Pancreas (tissue), 10 donors: Measurements from ENCODE around the gene TMEM165. TPM values are rescaled to one million over a fixed set of nuclear protein-coding genes. Genes with fewer than 3 reads are reported as not detected.

Experiments used
- ATAC-seq, 4 donors: fragments of 200-7000 bp; cut with Tn5 transposase; one replicate each; pipeline versions ENCODE4 v1.8.0 to v1.9.1; 2020; ENCODE audit warnings: mild to moderate bottlenecking in 4 of 4, moderate library complexity in 4 of 4
- DNase-seq, 6 donors: peaks; one replicate each; pipeline ENCODE4 v3.0.0-alpha.2; 2020
- FAIRE-seq: peaks from 2 replicates; lab custom pipeline; 2012; peaks lifted over from hg19 to GRCh38; lab: Jason Lieb, UNC
- H3K27ac ChIP-seq, 4 donors: fragments of 200-600 bp; sonication (generic); 1 replicate in 3 of 4; 2 replicates in 1 of 4; pipeline versions ENCODE4 v1.5.0 to v1.8.0; 2020
- H3K27me3 ChIP-seq, 4 donors: fragments of 200-600 bp; one replicate each; pipeline ENCODE4 v1.8.0; 2021
- H3K36me3 ChIP-seq, 3 donors: fragments of 200-600 bp; sonication (generic) in 1 of 3; one replicate each; pipeline versions ENCODE4 v1.5.0 to v1.8.0; 2020 to 2021
- H3K4me1 ChIP-seq, 3 donors: fragments of 200-600 bp; one replicate each; pipeline ENCODE4 v1.8.0; 2021
- H3K4me3 ChIP-seq, 4 donors: fragments of 200-600 bp; sonication (generic) in 2 of 4; one replicate each; pipeline versions ENCODE4 v1.5.0 to v1.8.0; 2020 to 2021
- H3K9me3 ChIP-seq, 4 donors: fragments of 200-600 bp; one replicate each; pipeline ENCODE4 v1.8.0; 2021
- CTCF ChIP-seq, 4 donors: fragments of 200-600 bp; sonication (generic) in 3 of 4; IDR thresholded peaks; one replicate each; pipeline versions ENCODE4 v1.5.0 to v1.8.0; 2021; ENCODE audit warnings: antibody characterized with exemption in 4 of 4
- WGBS, 2 donors: extraction: QIAGEN DNeasy Blood & Tissue Kit; methylation state at CpG; one replicate each; pipeline ENCODE4 v1.1.7; 2013; 5-methylcytosine and 5-hydroxymethylcytosine counted together
- intact Hi-C, 3 donors: fragments of 100-400 bp; cut with DNase I; formaldehyde crosslinking; loops; one replicate each; pipeline versions ENCODE4 v1.11.1 to v1.14.2; 2022
- polyA plus RNA-seq, 2 donors: library from polyadenylated mRNA; stranded (reverse); fragments of 200-250 nt; gene quantifications; one replicate each; pipeline ENCODE4 v1.2.3, GENCODE V29; 2013
- total RNA-seq, 6 donors: library from RNA; stranded (reverse); fragmentation: NEBNext Ultra II Directional in 4 of 6; extraction: Animal tissue kit (Norgen Biotek cat#: 25700) in 4 of 6; gene quantifications; one replicate each; pipeline versions ENCODE4 v1.2.1 to v1.2.4, GENCODE V29; 2021 to 2023
- donor health status: healthy with polysubstance abuse.
- donor health status: DM: no; HTN: no; CAD: no; lungs with moderate emphysema.
- donor health status: DM: no; HTN: no; CAD: no.
- donor health status: control.
- donor health status: control.
- donor health status: Bipolar disorder and iron deficiency.
- donor health status: DM: yes; HTN: yes; CAD: no.
- donor health status: DM: no; HTN: no; CAD: no.
- donor health status: DM: no; HTN: no; CAD: no.
- donor health status: DM: yes; HTN: yes; CAD: no.

The TMEM165 gene
- total and polyA plus RNA-seq, 8 donors: 24.3 to 61.6 (median 42.7) TPM

- intact Hi-C loops: no loop called here
- no peak for FAIRE-seq
- no peak for TF ChIP-seq CTCF (IDR thresholded peaks at IDR 0.05)
- H3K9me3 ChIP-seq: no peaks in the 10 kb centered on the region
- no peak overlapping the region for H3K27ac ChIP-seq
- no peak for DNase-seq
- WGBS, 2 donors: 84 to 86% methylated on average over 6 of the region's 6 CpGs
- ATAC-seq: no peak
- no peaks in the 10 kb centered on the region for H3K27me3 ChIP-seq
- H3K4me3 ChIP-seq: no peak overlapping the region
- H3K4me1 ChIP-seq: no peaks in the 10 kb centered on the region
- no peaks in the 10 kb centered on the region for H3K36me3 ChIP-seq
Measured at GRCh38 chr4:55367084-55367722, 28.6 kb upstream of the TMEM165 start.

- H3K9me3 ChIP-seq: no peaks in the 10 kb centered on the region
- no peaks in the 10 kb centered on the region for H3K27me3 ChIP-seq
- no peak overlapping the region for H3K27ac ChIP-seq
- H3K4me1 ChIP-seq: no peaks in the 10 kb centered on the region
- intact Hi-C loops: no loop called here
- no peaks in the 10 kb centered on the region for H3K36me3 ChIP-seq
- DNase-seq: no peak
- no peak for ATAC-seq
- 96 to 97% methylated on average over 2 of the region's 2 CpGs for WGBS, 2 donors
- no peak for TF ChIP-seq CTCF (IDR thresholded peaks at IDR 0.05)
- H3K4me3 ChIP-seq: no peak overlapping the region
- FAIRE-seq: no peak
Measured at GRCh38 chr4:55369968-55370367, 25.8 kb upstream of the TMEM165 start.

- no peak for ATAC-seq
- H3K9me3 ChIP-seq: no peaks in the 10 kb centered on the region
- no peaks in the 10 kb centered on the region for H3K4me1 ChIP-seq
- FAIRE-seq: no peak
- no peak for TF ChIP-seq CTCF (IDR thresholded peaks at IDR 0.05)
- WGBS, 2 donors: 92 to 95% methylated on average over 7 of the region's 7 CpGs
- no peak overlapping the region for H3K27ac ChIP-seq
- intact Hi-C loops: no loop called here
- no peak overlapping the region for H3K4me3 ChIP-seq
- no peaks in the 10 kb centered on the region for H3K27me3 ChIP-seq
- H3K36me3 ChIP-seq: no peaks in the 10 kb centered on the region
- no peak for DNase-seq
Measured at GRCh38 chr4:55372259-55372658, 23.5 kb upstream of the TMEM165 start.

- no peak for FAIRE-seq
- H3K27ac ChIP-seq: no peak overlapping the region
- WGBS, 2 donors: 93 to 94% methylated on average over 1 of the region's 1 CpG
Measured at GRCh38 chr4:55373461-55373860, 22.3 kb upstream of the TMEM165 start.

More at GRCh38 chr4:55373461-55373860, 22.3 kb upstream of the TMEM165 start:
- no peaks in the 10 kb centered on the region for H3K9me3 ChIP-seq
- ATAC-seq: no peak
- no peaks in the 10 kb centered on the region for H3K27me3 ChIP-seq
- no peak for DNase-seq
- TF ChIP-seq CTCF (IDR thresholded peaks at IDR 0.05): no peak
- no peaks in the 10 kb centered on the region for H3K36me3 ChIP-seq
- intact Hi-C loops: no loop called here
- H3K4me3 ChIP-seq: no peak overlapping the region
- no peaks in the 10 kb centered on the region for H3K4me1 ChIP-seq
